Transverse colon (tissue), 4 donors: Measurements from ENCODE around the gene GPR107.

Source experiments
- POLR2A ChIP-seq: fragments of 450-650 bp; IDR thresholded peaks from one replicate; pipeline ENCODE4 v1.6.1; 2016; ENCODE audit warnings: antibody characterized with exemption, mild to moderate bottlenecking, moderate library complexity
- POLR2AphosphoS5 ChIP-seq, 3 donors: sonication (generic); formaldehyde crosslinking; IDR thresholded peaks; one replicate each; pipeline ENCODE4 v1.6.1; 2016; ENCODE audit warnings: antibody characterized with exemption in 3 of 3
- TF ChIP-seq, protein P1 (sequence below), 5 experiments: fragments of 200-600 bp in 3 of 5; fragments of 450-650 bp in 2 of 5; sonication (generic) in 3 of 5; IDR thresholded peaks; 1 replicate in 2 of 5; 2 replicates in 3 of 5; pipeline ENCODE4 v1.5.1; 2016 to 2017; ENCODE audit warnings: antibody characterized with exemption in 5 of 5, inconsistent platforms in 3 of 5, mild to moderate bottlenecking in 2 of 5, moderate library complexity in 1 of 5

DNA sequence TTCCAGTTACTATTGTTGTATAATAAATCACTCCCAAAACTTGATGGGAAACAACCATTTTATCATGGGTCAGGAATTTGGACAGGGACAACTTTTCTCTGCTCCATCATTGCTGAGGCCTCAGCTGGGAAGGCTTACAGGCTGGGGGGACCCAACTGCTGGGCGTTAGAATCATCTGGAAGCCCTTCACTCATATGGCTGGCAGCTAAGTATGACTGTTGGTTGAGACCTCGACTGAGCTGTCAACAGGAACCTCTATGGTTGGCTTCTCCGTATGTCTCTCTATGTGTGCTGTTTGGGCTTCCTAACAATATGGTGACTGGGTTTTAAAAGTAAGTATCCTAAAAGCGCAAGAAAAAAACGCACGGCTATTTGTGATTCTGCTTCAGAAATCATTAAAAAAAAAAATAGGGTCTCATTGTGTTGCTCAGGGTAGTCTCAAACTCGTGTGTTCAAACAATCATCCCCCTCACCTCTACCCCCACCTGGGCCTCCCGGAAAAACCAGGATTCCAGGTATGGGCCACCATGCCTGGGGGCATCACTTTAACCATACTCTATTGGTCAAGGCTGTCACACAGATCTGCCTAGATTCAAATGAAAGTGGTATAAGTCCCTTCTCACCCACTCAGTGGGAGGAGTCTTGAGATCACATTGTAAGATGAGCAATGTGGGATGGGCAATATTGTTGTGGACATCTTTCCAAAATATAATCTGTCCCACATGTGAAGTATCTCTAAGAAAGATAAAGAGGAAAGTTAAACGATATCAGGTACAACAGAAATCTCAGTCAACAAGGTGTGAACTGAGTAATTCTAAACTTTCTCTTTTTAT, 26.0 kb upstream of the GPR107 start:
- TF ChIP-seq, protein P1, sequence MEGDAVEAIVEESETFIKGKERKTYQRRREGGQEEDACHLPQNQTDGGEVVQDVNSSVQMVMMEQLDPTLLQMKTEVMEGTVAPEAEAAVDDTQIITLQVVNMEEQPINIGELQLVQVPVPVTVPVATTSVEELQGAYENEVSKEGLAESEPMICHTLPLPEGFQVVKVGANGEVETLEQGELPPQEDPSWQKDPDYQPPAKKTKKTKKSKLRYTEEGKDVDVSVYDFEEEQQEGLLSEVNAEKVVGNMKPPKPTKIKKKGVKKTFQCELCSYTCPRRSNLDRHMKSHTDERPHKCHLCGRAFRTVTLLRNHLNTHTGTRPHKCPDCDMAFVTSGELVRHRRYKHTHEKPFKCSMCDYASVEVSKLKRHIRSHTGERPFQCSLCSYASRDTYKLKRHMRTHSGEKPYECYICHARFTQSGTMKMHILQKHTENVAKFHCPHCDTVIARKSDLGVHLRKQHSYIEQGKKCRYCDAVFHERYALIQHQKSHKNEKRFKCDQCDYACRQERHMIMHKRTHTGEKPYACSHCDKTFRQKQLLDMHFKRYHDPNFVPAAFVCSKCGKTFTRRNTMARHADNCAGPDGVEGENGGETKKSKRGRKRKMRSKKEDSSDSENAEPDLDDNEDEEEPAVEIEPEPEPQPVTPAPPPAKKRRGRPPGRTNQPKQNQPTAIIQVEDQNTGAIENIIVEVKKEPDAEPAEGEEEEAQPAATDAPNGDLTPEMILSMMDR (IDR thresholded peaks at IDR 0.05): no peak
- TF ChIP-seq POLR2AphosphoS5 (IDR thresholded peaks at IDR 0.05) (no peak), POLR2A (no peak)
